LHCN-M2 (cell line): ENCODE measurements around the gene NRCAM. TPM values are rescaled to one million over a fixed set of nuclear protein-coding genes. Genes with fewer than 3 reads are reported as not detected.

Experiments
- DNase-seq: peaks from one replicate; pipeline ENCODE4 v3.0.0-alpha.2; 2012; ENCODE audit warnings: low read depth
- total RNA-seq: library from RNA; depleted of rRNA; stranded (reverse); fragments of >200 nt; gene quantifications from 2 replicates; pipeline ENCODE4 v1.2.3, GENCODE V29; 2014

NRCAM gene
- total RNA-seq, 1 experiment from 2014 or later = 8.9 TPM

- DNase-seq = peak; percentile 60
Measured at GRCh38 chr7:108459922-108460551, 3.8 kb upstream of the NRCAM start.

DNA sequence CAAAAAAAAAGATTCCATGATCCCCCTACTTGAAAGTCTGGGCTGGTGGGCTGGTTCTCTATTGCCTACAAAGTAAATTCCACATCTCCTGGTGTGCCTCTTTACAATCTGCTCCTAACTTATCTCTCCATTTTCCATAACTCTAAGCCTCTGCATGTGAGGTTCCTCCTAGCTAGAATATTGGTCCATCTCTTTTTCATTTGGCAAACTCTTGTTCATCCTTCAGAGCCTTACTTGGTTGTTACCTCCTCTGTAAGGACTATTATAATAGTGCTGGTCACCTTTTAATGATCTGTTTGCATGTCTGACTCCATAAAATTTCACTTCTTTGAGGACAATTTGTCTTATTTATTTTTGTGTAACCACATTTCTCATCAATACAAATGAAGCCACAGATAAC is 1.6 kb upstream of the NRCAM start:
- DNase-seq = no peak

- DNase-seq = no peak
Measured at GRCh38 chr7:108456845-108457540, 757 bp upstream of the NRCAM start.

- peak; percentile 24 for DNase-seq
Measured at GRCh38 chr7:108455551-108455997, 662 bp downstream of the NRCAM start.

- peak; percentile 49 for DNase-seq
Measured at GRCh38 chr7:108454674-108455550, 1.3 kb downstream of the NRCAM start.

DNA sequence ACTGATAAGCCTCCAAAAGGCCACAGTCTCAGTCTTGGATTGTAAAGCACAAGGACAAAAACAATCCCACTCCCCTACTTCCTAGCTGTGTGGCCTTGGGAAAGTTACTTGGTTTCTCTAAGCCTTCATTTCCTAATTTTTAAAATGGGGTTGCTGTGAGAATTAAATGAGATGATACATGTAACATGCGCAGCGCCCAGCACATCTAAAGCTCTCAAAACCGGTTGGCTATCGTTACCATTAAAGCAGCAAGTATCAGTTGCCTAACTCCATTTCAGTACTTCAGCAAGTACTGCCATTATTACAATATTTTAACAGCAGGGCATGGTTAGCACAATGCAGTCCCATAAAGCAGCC is 1.9 kb downstream of the NRCAM start:
- no peak for DNase-seq

DNA sequence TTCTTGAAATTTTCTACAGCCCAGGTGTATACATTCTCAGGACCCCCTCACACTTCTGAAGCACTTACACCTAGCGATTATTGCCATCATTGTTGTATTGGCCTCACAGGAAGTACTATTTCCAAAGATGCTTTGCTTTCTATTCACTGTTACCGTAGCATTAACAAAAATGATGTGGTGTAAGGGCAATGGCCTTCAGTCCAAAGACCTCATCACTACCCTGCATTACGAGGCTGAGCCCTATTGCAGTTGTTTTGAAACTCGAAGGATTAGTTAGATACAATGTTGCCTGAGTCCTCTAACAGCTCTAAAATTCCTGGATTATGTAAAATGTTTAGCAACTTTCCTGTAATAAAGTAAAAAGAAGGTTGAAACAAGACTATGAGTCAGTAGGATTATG is 2.9 kb downstream of the NRCAM start:
- DNase-seq = no peak

- DNase-seq = peak; percentile 54
Measured at GRCh38 chr7:108452707-108453106, 3.5 kb downstream of the NRCAM start.

DNA sequence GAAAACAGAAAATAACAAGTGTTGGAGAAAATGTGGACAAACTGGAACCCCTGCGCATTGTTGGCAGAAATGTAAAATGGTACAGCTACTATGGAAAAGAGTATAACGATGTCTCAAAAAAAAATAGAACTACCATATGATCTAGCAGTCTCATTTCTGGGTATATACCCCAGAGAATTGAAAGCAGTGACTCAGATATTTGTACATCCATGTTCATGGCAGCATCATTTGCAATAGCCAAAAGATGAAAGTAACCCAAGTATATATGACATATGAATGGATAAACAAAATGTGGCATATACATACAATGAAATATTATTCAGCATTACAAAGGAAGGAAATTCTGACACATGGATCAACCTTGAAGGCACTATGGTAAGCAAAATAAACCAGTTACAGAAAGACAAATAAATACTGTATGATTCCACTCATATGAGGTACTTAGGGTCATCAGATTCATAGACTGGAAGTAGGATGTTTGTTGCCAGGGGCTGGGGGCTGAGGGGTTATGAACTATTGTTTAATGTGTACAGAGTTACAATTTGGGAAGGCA is 4.9 kb downstream of the NRCAM start:
- DNase-seq = no peak

DNA sequence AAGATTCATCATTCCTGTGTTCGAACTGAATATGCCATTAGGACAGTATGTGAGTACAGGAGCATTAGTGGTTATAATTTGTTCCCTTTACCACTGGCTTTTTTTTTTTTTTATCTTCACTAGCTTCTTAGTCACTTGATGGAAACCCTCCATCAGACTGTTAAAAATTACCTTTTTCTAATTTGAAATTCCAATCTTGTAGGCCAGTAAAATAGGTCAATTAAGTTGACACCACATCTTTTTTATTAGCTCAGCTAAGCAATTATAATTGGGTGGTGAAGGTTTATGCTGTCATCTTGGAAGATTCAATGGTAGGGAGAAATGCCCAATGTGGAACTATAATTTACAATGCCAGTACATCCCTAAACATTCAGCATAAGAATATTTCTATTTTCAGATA is 6.1 kb downstream of the NRCAM start:
- no peak for DNase-seq

- DNase-seq = no peak
Measured at GRCh38 chr7:108449521-108449920, 6.7 kb downstream of the NRCAM start.

DNA sequence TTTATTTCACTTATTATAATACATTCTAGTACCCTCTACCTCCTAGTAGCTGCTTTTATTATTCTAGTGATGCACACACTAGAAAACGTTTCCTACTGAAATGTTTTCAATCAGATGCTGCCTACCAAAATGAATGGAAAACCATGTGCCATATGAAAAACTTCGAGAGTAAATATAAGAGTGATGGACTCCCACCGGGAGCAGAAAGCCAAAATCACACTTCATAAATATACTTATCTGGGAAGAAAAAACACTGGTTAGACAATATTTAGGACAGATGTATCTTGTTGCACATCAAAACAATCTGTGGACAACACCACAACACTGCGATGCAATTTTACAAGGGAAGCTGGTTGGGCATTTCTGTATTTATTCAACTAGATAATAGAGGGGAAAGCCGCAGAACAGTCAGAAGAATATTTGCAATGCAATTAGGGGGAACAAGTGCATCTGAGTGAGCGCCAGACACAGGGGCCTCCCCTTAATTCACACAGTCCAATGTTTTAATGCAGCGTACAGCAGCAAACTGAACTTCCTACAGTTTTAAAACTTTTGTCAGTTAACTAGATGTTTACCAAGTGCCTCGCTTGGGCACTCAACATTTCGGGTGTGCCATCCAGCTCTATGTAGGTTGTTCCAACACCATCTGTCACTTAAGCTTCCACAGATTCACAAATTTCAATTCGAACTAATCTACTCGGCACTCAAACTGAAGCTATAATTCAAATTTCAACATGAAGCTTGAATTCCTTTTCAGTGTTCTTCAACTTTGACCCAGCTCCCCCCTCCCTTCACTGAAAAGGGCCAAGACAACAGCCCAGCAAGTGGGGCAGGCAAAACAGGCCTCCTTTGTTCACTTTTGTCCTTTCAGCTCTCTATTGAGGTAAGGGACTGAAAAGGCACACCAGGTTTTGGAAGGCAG is 7.4 kb downstream of the NRCAM start:
- no peak for DNase-seq

GRCh38 chr7:108442039-108442568 is 14.1 kb downstream of the NRCAM start:
- peak; percentile 98 for DNase-seq

DNA sequence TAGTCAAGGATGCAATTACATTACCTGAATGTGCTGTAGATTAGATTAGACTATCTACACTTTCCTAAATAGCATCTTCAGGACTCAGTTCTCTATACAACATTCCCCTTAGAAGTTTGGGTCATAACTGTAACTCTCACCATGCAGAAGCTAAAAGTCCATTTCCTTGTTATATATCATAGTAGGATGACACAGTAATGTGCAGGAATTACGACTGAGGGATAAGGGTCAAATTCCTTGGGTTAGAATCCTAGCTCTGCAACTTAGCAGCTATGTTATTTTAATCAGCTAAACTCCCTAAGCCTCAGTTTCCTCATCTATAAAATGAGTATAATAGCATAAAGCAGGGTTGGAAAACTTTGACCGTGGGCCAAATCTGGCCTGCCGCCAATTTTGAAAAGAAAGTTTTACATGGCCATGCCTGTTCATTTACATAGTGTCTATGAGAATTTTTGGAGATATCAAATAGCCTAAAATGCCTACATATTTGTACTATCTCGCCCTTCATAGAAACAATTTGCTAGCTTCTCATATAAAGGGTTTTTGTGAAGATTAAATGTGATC is 14.8 kb downstream of the NRCAM start:
- peak; percentile 35 for DNase-seq

DNA sequence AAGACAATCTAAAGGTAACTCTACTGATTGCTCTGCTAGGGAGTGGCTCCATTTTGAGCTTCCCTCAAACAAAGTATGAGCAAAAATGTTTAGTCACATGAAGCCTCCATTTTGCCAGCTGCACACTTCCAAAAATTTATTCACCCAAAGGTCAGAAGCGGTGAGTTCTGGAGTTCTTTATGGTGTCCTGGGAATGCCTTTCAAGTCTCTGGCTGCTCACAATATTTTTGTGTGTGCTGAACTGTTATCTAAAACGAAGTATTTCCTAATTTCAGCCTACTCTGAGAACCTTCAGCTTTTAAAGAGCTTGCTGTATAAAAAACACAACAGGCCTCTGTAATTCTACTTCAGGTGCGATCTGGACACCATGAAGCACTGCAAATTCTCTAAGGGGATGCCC is 15.6 kb downstream of the NRCAM start:
- no peak for DNase-seq

GRCh38 chr7:108436906-108437305 is 19.3 kb downstream of the NRCAM start:
- no peak for DNase-seq

DNA sequence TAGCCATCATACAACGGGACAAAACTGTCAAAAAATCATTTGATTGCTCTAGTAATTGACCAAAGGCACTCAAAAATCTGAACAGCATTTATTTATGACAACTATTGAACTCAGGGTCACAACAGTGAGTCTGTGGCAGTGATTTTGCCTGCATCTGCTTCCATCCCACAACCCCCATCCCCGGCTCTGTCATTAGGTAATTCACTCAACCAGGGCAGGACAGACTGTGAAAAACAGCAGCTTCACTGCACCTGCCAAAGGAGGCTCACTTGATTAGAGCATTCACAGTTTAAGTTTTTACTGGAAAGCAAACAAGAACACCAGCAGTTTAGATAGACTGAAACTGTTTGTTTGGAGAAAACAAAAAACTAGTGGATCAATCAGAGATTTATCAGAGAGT is 22.2 kb downstream of the NRCAM start:
- DNase-seq = no peak

GRCh38 chr7:108431099-108431498 is 25.1 kb downstream of the NRCAM start:
- no peak for DNase-seq

DNA sequence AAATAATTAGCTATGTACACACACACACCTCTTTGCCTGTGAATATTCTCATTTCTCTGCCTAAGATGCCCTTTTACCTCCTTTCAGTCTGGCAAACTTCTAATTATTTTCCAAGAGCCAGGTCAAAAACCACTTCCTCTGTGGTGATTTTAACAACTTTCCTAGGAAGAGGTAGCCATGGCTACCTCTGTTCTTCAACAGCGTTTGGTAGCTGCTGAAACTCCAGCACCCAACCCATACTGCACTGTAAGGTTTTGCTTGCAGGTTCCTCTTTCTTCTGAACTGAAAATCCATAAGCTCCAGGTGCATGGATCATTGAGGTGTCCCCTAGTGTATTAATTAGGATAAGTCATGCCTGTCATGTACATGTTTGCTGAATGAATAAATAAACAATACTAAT is 25.6 kb downstream of the NRCAM start:
- no peak for DNase-seq

GRCh38 chr7:108427766-108428165 is 28.5 kb downstream of the NRCAM start:
- no peak for DNase-seq
